T-helper 1 cell (primary cell): ENCODE results near the gene LPCAT3.

Source experiments
- DNase-seq, 5 donors: peaks; one replicate each; pipeline ENCODE4 v3.0.0-alpha.2; 2012 to 2020

The LPCAT3 gene

DNA sequence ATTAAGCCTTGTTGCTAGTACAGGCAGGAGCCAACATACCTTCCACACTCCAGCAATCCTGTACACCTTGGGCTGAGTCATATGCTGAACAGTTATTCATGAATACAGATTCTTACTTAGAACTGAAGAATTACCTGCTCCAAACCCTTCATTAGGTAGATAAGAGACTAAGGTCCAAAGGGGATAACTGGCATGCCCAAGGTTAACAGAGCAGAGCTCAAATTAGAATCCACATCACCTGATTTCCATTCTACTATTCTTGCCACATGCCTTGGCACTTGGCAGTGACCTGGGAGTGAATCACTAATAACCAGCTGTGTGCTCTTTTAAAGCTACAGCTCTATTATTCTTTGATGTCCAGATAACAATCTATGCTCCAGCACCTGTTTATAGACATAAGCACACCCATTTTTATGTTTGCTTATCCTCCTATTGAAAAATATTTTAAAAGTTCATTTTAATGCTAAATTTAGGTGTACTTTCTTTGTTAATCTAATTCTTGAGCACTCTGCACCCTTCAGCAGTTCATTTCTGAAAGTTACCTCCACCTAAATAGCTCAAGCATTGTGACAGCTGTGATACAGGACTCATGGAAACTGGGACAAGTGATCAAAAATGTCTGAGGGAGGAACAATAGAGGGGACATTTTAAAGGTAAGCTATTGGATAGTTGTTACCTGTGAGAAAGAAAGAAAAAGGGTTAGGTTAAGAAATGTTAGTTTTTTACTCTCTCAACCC, 19.4 kb downstream of the LPCAT3 start:
- DNase-seq: no peak

GRCh38 chr12:6996040-6996441, 22.2 kb downstream of the LPCAT3 start:
- DNase-seq: no peak

- no peak for DNase-seq
Measured at GRCh38 chr12:6987956-6988553, 30.2 kb downstream of the LPCAT3 start.

DNA sequence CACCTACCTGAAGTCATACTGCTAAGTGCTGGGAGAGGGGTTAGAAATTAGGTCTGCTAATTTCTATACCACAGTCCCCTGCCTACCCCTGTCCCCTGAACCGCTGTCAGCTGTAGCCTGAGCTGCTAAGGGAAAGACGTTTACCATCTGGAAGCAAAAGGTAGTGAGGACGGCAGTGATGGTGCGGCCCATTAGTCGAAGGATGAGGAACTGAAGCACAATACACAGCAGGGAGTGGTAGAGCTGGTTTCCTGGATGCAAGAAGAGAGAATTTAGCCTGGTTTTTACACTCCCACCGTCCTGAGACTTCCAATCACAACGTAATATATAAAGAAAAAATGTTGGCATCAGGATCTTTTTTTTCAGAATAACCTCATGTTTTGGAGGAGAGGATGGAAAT, 35.7 kb downstream of the LPCAT3 start:
- no peak for DNase-seq

- no peak for DNase-seq
Measured at GRCh38 chr12:6981152-6982052, 36.9 kb downstream of the LPCAT3 start.

GRCh38 chr12:6980740-6981139, 37.5 kb downstream of the LPCAT3 start:
- DNase-seq: no peak

DNA sequence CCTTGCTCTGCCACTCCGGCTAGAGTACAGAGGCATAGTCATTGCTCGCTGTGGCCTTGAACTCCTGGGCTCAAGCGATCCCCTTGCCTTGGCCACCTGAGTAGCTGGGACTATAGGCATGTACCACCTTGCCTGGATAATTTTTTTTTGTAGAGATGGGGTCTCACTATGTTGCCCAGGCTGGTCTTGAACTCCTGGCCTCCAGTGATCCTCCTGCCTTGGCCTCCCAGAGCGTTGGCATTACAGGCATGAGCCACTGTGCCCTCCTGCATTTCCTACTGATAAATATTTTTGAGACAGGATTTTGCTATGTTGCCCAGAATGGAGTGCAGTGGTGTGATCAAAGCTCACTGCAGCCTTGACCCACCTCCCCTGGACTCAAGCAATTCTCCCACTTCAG, 38.2 kb downstream of the LPCAT3 start:
- DNase-seq: no peak

DNA sequence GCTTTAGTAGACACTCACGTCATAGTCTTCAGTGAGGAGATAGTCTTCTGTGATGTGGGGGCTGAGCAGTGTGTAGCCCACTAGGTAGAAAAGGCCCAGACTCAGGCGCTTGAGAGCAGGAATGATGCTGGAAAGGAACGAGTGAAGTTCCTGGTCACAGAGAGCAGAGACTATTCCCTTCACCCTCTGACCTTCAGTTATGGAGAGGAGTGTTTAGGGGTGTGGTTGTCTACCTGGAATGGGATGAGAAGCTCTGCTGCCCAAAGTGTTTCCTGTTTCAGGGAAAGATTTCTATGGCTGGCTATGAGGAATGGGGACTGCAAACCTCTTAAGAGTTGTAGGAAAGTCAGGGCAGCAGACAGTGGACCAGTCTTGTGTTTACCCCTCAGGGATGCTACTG, 38.8 kb downstream of the LPCAT3 start:
- no peak for DNase-seq

- no peak for DNase-seq
Measured at GRCh38 chr12:6979021-6979420, 39.3 kb downstream of the LPCAT3 start.

- DNase-seq: no peak
Measured at GRCh38 chr12:6978611-6979011, 39.7 kb downstream of the LPCAT3 start.

GRCh38 chr12:6978188-6978587, 40.1 kb downstream of the LPCAT3 start:
- DNase-seq: no peak

DNA sequence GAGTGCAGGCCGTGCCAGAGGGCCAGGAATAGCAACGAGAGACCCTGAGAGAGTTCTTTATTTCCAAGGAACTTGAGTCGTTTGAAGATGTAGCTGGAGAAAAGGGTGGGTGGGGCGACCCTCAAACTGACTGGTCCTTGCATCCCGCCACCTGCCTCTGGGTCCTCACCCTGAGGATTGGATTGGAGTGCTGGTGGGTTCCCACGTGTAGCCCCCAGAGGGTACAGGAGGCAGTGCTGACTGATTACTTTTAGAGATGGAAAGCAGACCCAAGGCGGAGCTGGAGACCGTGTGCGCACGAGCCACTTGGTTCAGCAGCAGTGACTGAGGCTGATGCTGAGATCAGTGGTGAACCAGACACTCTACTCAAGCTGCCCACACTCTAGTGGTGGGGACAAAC, 40.6 kb downstream of the LPCAT3 start:
- no peak for DNase-seq

DNA sequence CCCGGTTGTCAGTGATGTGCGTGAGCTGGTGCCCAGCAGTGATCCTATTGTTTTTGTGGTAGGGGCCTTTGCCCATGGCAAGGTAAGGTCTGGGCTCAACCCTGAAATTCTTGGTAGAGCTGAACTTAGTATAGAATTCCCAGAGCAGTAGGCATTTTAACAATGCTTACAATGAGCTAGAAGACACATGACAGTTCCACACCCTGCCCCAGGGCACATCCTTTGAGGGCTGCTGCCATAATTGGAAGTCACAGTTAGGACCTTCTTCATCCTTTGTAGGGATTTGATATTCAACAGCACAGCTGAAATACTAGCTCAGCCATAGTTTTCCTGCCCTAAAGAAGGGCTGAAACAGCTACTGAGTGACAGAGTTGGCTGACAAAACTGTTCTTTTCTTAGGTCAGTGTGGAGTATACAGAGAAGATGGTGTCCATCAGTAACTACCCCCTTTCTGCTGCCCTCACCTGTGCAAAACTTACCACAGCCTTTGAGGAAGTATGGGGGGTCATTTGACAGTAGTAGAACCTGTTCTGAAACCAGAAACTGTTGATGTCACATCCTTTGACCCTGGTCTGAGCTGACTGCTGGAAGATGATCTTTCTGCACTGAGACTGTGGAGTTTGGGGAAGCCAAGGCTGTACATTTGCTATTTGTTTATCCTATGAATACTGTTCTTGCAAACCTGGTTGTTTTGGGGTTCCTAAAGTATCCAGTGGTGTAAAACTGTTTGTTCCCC, 42.8 kb downstream of the LPCAT3 start:
- no peak for DNase-seq

GRCh38 chr12:6974180-6974579, 44.1 kb downstream of the LPCAT3 start:
- no peak for DNase-seq

DNA sequence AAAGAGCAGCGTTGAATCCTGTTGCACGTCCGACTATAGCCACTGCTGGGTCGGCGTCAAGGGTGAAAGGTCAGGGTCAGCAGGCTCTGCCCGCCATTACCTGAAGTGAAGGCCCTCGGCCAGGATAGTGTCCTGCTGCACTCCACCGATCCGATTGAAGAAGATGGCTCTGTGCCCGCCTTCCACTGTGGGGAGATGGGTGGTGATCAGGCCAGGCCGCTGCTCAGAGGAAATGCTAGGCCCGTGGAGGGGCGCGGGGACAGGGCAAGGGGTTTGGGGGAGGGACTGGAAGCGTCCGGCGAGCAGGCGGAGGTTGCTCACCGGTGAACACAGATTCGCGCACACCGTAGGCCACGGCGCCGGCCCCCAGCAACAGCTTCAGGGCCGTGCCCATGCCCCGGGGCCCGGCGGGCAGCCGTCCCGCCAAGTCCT, 48.2 kb downstream of the LPCAT3 start:
- peak in 2 of 5 donors; percentile 18 to 30 for DNase-seq

DNA sequence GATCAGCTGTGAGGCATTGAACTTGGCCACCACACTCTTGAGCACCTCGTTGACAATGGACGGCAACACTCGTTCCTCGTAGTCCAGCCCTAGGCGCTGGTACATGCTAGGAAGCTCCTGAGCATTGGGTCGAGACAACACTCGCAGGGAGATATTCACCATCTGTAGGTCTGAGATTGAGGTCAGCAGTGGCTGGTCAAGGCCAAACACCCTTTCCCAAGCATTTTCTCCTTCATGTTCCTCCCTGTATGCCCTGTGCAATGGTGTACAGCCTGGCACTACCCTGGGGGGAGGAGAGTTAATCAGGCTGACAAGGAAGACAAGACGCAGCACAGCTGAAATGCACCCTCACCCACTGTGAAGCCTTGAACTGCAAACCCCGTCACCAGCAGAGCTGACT, 49.9 kb downstream of the LPCAT3 start:
- DNase-seq: no peak

GRCh38 chr12:6967651-6968100, 50.6 kb downstream of the LPCAT3 start:
- DNase-seq: no peak

DNA sequence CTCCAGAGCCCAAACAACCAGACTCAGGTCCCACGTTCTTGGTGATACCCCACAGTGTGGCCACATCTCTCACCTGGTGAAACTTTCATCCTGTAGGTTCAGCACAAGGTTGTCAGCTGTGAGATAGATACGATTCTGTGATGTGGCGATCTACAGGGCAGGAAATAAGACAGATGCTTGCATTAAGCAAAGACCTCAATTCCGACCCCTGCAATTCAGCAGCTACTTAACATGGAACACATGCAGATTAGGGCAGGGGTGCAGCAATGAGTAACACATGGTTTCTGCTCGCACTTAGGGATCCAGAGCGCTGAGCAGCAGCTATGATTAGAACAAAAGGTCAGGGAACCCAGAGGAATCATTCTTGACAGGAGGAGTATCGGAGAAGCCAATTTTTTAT, 51.9 kb downstream of the LPCAT3 start:
- no peak for DNase-seq

GRCh38 chr12:6965714-6966113, 52.6 kb downstream of the LPCAT3 start:
- no peak for DNase-seq

- peak; percentile 72 to 87 (median 84) for DNase-seq
Measured at GRCh38 chr12:6965026-6965661, 53.1 kb downstream of the LPCAT3 start.

- DNase-seq: no peak
Measured at GRCh38 chr12:6964605-6965025, 53.7 kb downstream of the LPCAT3 start.

GRCh38 chr12:6963791-6964413, 54.4 kb downstream of the LPCAT3 start:
- no peak for DNase-seq
